ENCODE data around the gene ALDH7A1.
"Not testable (repeated sequence)": the region's sequence is repeated elsewhere in the genome, so short reads cannot be mapped to it uniquely, and the experiment has no call there.

The ALDH7A1 gene

GRCh38 chr5:126527892-126528291 lies 67.1 kb downstream of the ALDH7A1 start:
- DNase-seq, result no peak

GRCh38 chr5:126527158-126527557 lies 67.9 kb downstream of the ALDH7A1 start:
- no peak for DNase-seq

GRCh38 chr5:126526493-126526892 lies 68.5 kb downstream of the ALDH7A1 start:
- DNase-seq, result no peak

GRCh38 chr5:126525630-126526245 lies 69.3 kb downstream of the ALDH7A1 start:
- no peak for DNase-seq

GRCh38 chr5:126523818-126524510 lies 71.1 kb downstream of the ALDH7A1 start:
- DNase-seq, result no peak

GRCh38 chr5:126521130-126521529 lies 73.9 kb downstream of the ALDH7A1 start:
- no peak for DNase-seq

- DNase-seq, result no peak
Measured at GRCh38 chr5:126520593-126520953, 74.4 kb downstream of the ALDH7A1 start.

GRCh38 chr5:126519637-126520592 lies 75.1 kb downstream of the ALDH7A1 start:
- DNase-seq, result no peak

- not testable (repeated sequence) for DNase-seq
Measured at GRCh38 chr5:126519223-126519622, 75.8 kb downstream of the ALDH7A1 start.

GRCh38 chr5:126516852-126517251 lies 78.2 kb downstream of the ALDH7A1 start:
- DNase-seq, result no peak

- DNase-seq, result no peak
Measured at GRCh38 chr5:126516133-126516532, 78.9 kb downstream of the ALDH7A1 start.

GRCh38 chr5:126515337-126515736 lies 79.7 kb downstream of the ALDH7A1 start:
- DNase-seq, result no peak

GRCh38 chr5:126514558-126515141 lies 80.4 kb downstream of the ALDH7A1 start:
- DNase-seq, result no peak

GRCh38 chr5:126514131-126514557 lies 80.9 kb downstream of the ALDH7A1 start:
- DNase-seq, result no peak

- DNase-seq, result no peak
Measured at GRCh38 chr5:126513703-126514102, 81.3 kb downstream of the ALDH7A1 start.

- no peak for DNase-seq
Measured at GRCh38 chr5:126513302-126513701, 81.7 kb downstream of the ALDH7A1 start.

GRCh38 chr5:126512451-126512850 lies 82.6 kb downstream of the ALDH7A1 start:
- DNase-seq, result no peak

- DNase-seq, result no peak
Measured at GRCh38 chr5:126511961-126512360, 83.1 kb downstream of the ALDH7A1 start.

GRCh38 chr5:126509339-126509738 lies 85.7 kb downstream of the ALDH7A1 start:
- no peak for DNase-seq

- DNase-seq, result no peak
Measured at GRCh38 chr5:126508962-126509279, 86.1 kb downstream of the ALDH7A1 start.

- no peak for DNase-seq
Measured at GRCh38 chr5:126508251-126508961, 86.6 kb downstream of the ALDH7A1 start.

GRCh38 chr5:126506079-126506478 lies 88.9 kb downstream of the ALDH7A1 start:
- DNase-seq, result no peak
